Choroid plexus epithelial cell (primary cell): ENCODE results near the gene RNF144A.

Experiments used
- DNase-seq: peaks from one replicate; pipeline ENCODE4 v3.0.0-alpha.2; 2010; ENCODE audit warnings: low read depth
- H3K4me3 ChIP-seq: 2 replicates; pipeline ENCODE4 v1.5.1; 2011; ENCODE audit warnings: low read depth, mild to moderate bottlenecking, control low read depth, low read length, moderate library complexity
- TF ChIP-seq, protein P1 (sequence below): conservative IDR thresholded peaks from 2 replicates; pipeline ENCODE4 v1.5.1; 2011; ENCODE audit warnings: low read depth, mild to moderate bottlenecking, control low read depth, inconsistent platforms, low read length, moderate library complexity

RNF144A gene

DNA sequence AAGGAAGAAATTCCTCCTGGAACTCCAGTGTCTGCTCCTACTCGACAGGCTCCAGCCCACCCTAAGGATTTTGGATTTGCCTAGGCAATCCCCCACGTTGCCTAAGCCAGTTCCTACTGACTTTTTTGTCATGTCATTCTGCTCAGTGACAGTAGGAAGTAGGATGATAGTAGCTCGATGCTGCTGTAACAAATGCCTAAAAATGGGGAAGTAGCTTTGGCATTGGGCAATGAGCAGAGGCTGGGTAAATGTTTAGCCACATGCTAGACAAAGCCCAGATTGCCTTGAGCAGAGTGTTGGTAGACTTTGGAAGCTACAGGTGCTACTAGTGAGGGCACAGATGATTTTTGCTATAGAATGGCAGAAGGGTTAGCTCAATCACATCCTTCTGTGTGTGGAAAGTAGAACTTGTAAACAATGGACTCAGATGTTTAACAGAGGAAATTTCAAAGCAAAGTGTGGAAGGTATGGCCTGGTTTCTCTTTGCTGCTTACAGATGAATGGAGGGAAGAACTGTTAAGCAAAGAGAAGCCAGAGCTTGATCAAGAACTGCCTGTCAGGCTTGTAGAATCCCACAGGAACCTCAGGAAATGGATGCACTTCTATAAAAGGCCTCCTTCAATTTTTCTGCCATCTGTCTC lies 154.8 kb downstream of the RNF144A start:
- DNase-seq: no peak
- TF ChIP-seq, protein P1, sequence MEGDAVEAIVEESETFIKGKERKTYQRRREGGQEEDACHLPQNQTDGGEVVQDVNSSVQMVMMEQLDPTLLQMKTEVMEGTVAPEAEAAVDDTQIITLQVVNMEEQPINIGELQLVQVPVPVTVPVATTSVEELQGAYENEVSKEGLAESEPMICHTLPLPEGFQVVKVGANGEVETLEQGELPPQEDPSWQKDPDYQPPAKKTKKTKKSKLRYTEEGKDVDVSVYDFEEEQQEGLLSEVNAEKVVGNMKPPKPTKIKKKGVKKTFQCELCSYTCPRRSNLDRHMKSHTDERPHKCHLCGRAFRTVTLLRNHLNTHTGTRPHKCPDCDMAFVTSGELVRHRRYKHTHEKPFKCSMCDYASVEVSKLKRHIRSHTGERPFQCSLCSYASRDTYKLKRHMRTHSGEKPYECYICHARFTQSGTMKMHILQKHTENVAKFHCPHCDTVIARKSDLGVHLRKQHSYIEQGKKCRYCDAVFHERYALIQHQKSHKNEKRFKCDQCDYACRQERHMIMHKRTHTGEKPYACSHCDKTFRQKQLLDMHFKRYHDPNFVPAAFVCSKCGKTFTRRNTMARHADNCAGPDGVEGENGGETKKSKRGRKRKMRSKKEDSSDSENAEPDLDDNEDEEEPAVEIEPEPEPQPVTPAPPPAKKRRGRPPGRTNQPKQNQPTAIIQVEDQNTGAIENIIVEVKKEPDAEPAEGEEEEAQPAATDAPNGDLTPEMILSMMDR: no peak
- H3K4me3 ChIP-seq: no peak overlapping the region

DNA sequence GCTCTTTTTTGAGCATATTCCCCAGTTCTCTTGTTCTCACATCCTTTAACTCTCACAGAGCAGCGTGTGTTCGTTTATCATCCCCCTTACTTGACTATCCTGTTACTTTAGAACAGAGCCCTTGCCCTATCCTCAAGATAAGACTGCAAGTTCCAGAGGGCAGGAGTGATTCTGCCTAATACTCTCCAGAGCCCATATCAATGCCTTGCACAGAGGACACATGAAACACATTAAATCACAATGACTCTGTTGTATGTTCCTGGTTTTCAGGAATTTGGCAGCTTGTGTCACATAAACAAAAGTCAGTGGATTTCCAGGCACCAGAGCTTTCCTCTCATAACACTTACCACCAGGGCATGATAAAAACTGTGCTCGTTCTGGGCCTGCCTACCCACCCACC lies 156.7 kb downstream of the RNF144A start:
- H3K4me3 ChIP-seq: no peak overlapping the region
- TF ChIP-seq, protein P1: no peak
- no peak for DNase-seq

DNA sequence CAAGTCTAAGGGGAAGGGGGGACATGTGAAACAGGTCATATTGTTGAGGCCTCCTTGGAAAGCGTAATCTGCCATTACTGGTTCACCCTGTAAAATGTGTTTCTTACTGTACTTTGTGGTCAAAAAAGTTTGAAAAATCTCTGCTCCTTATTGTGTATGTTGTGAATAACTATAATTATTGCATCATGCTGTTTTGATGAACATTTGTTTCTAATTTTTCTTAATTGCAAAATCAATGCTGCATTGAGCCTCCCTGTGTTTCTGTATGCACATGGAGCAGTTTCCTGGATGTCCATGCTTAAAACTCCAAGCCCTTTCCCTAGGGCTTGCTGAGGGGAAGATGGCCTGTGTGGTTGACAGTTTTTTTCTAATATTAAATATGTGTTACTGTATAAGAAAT lies 158.6 kb downstream of the RNF144A start:
- TF ChIP-seq, protein P1: no peak
- H3K4me3 ChIP-seq: no peak overlapping the region
- DNase-seq: no peak

DNA sequence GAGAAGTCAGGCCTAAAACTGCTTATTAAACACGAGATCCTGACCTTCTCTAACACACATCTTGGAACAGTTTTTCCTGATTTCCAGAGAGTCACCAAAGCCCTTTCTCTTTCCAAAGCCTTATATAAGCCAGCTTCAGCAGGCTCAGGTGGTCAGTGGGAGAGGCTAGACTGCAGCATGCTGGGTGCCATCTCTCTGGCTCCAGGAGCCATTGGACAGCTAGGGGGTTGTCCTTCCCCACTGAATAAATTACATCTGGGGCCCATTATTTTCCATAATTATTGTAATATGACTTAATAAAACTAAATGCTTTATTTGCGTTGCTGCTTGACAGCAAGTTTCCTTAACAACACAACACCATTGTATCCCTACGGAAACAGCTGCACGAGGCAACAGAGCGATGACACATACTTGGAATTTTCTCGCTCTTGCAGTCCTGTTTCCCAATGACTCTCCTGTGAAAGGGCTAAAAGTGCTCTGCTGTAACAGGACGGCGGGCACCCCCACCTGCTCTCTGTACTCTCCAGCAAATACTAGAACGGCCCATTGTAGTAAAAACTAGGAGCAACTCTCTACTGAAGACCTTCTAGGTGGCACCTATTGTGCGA lies 160.6 kb downstream of the RNF144A start:
- H3K4me3 ChIP-seq: no peak overlapping the region
- TF ChIP-seq, protein P1: no peak
- no peak for DNase-seq

DNA sequence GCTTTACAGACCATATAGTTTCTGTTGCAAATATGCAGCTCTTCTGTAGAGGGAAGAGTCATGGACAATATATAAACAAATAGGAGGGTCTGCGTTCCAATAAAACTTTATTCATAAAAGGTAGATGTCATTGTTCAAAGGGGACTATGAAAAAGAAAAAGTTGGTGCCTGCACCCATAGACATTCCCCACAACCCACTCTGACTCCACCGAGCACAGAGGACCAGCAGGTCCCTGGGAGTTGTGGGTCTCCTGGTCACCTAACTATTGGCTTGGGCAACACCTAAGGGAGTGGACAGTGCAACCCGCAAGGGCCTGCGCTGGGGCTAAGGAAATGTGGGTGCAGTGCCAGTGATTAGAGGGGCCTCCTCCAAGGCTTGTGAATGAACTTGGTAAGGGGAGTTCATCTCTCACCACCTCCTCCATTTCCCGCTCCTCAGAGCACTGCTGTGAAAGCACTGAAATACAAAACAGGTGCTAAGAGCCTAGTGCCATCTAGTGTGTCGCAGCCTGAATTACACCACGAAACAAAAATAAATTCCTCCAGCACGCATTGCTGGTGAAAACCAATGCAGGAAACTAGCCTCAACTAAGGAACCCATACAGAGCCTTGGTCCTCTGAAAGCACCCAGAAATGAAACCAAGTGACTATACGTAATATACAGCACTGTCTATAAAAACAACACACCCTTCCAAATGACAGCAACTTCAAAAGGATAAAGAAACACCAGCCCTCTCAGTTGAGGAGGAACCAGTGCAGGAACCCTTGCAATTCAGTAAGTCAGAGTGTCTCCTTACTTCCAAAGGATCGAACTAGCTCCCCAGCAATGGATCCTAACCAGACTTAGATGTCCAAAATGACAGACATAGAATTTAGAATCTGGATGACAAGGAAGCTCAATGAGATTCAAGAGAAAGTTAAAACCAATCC lies 166.6 kb downstream of the RNF144A start:
- peak; percentile 72 for DNase-seq
- H3K4me3 ChIP-seq: no peak overlapping the region
- TF ChIP-seq, protein P1: peak; percentile 74

DNA sequence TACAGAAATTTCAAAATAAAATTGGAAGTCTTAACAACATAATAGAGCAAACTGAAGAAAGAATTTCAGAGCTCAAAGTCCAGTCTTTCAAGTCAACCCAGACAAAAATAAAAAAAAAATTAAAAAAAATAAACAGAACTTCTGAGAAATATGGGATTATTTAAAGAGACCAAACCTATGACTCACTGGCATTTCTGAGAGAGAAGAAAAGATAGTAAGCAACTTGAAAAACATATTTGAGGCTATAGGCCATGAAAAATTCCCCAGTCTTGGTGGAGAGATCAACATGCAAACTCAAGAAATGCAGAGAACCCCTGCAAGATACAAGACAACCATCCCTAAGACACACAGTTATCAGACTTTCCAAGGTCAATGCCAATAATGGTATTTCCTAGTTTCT lies 167.4 kb downstream of the RNF144A start:
- TF ChIP-seq, protein P1: no peak
- H3K4me3 ChIP-seq: no peak overlapping the region
- peak; percentile 66 for DNase-seq
